DND-41 (cell line): ENCODE data around the gene CHM.

Source experiments
- ATAC-seq: fragments of 200-7000 bp; cut with Tn5 transposase; 3 replicates; pipeline ENCODE4 v1.9.1; 2021; ENCODE audit warnings: low read depth; ENCODE audit not compliant: insufficient read depth
- DNase-seq: peaks from one replicate; pipeline ENCODE4 v3.0.0-alpha.2; 2020
- H2AFZ ChIP-seq: 2 replicates; pipeline ENCODE4 v1.6.0; 2012; ENCODE audit warnings: low read depth, low read length
- H3K27ac ChIP-seq: 2 replicates; pipeline ENCODE4 v1.5.1; 2012; ENCODE audit warnings: low read length, inconsistent platforms
- H3K27me3 ChIP-seq: fragments of 200-600 bp; sonication (generic); 2 replicates; pipeline ENCODE4 v1.6.0; 2012; ENCODE audit warnings: low read length, mild to moderate bottlenecking, inconsistent platforms; ENCODE audit not compliant: insufficient read depth, poor library complexity
- H3K36me3 ChIP-seq: 2 replicates; pipeline ENCODE4 v1.5.1; 2012; ENCODE audit warnings: low read length, inconsistent platforms; ENCODE audit not compliant: insufficient read depth
- H3K4me1 ChIP-seq: 2 replicates; pipeline ENCODE4 v1.5.1; 2012; ENCODE audit warnings: mild to moderate bottlenecking, low read length; ENCODE audit not compliant: insufficient read depth
- H3K4me2 ChIP-seq: 2 replicates; pipeline ENCODE4 v1.6.0; 2012; ENCODE audit warnings: mild to moderate bottlenecking, moderate library complexity, low read length, inconsistent platforms; ENCODE audit not compliant: insufficient read depth
- H3K4me3 ChIP-seq, 2 experiments: fragments of 200-600 bp in 1 of 2; shearing (Covaris generic) in 1 of 2; 2 replicates each; pipeline ENCODE4 v1.5.1; 2012 to 2016; ENCODE audit warnings: inconsistent platforms in 2 of 2, low read length in 2 of 2, mild to moderate bottlenecking in 2 of 2, low read depth in 1 of 2, moderate library complexity in 1 of 2
- H3K79me2 ChIP-seq: 2 replicates; pipeline ENCODE4 v1.6.0; 2012; ENCODE audit warnings: low read length, inconsistent platforms; ENCODE audit not compliant: insufficient read depth
- H3K9ac ChIP-seq: 2 replicates; pipeline ENCODE4 v1.6.0; 2012; ENCODE audit warnings: low read depth, mild to moderate bottlenecking, inconsistent platforms, low read length, moderate library complexity
- H3K9me3 ChIP-seq: 2 replicates; pipeline ENCODE4 v1.5.1; 2012; ENCODE audit warnings: low read length, moderate library complexity, mild to moderate bottlenecking, inconsistent platforms; ENCODE audit not compliant: insufficient read depth, severe bottlenecking
- H4K20me1 ChIP-seq: 2 replicates; pipeline ENCODE4 v1.6.0; 2012; ENCODE audit warnings: low read length; ENCODE audit not compliant: insufficient read depth
- CTCF ChIP-seq: IDR thresholded peaks from 2 replicates; pipeline ENCODE4 v1.5.1; 2012; ENCODE audit warnings: borderline replicate concordance, low read length, moderate library complexity, mild to moderate bottlenecking; ENCODE audit not compliant: poor library complexity, severe bottlenecking; ENCODE audit errors: extremely low read depth
- EZH2 ChIP-seq: IDR thresholded peaks from 3 replicates; pipeline ENCODE4 v1.6.1; 2012; ENCODE audit warnings: borderline replicate concordance, low read depth, mild to moderate bottlenecking, moderate library complexity, low read length, inconsistent platforms; ENCODE audit not compliant: severe bottlenecking

CHM gene

GRCh38 chrX:86002076-86002896, 45.1 kb downstream of the CHM start:
- H3K4me1 ChIP-seq, result no peaks in the 10 kb centered on the region
- peaks cover 18% of the 10 kb centered on the region for H3K79me2 ChIP-seq
- no peaks in the 10 kb centered on the region for H3K36me3 ChIP-seq
- no peaks in the 10 kb centered on the region for H3K27me3 ChIP-seq
- H2AFZ ChIP-seq, result no peak overlapping the region
- DNase-seq (no peak), ATAC-seq (no peak)
- H3K4me2 ChIP-seq, result no peak overlapping the region
- H3K9me3 ChIP-seq, result no peaks in the 10 kb centered on the region
- no peak overlapping the region for H3K9ac ChIP-seq
- H3K4me3 ChIP-seq, result no peak overlapping the region
- no peak for TF ChIP-seq CTCF
- no peak overlapping the region for H3K27ac ChIP-seq
- H4K20me1 ChIP-seq, result no peaks in the 10 kb centered on the region

GRCh38 chrX:85998954-85999353, 48.4 kb downstream of the CHM start:
- H3K9me3 ChIP-seq, result no peaks in the 10 kb centered on the region
- H3K27ac ChIP-seq, result no peak overlapping the region

GRCh38 chrX:85996555-85996954, 50.8 kb downstream of the CHM start:
- Histone ChIP-seq H3K4me3 (no peak overlapping the region), H3K4me2 (no peak overlapping the region), H3K27ac (no peak overlapping the region), H3K36me3 (no peaks in the 10 kb centered on the region), H3K79me2 (peaks cover 32% of the 10 kb centered on the region), H2AFZ (no peak overlapping the region), H3K27me3 (no peaks in the 10 kb centered on the region), H4K20me1 (no peaks in the 10 kb centered on the region), H3K4me1 (no peaks in the 10 kb centered on the region), H3K9ac (no peak overlapping the region), H3K9me3 (no peaks in the 10 kb centered on the region)
- no peak for TF ChIP-seq EZH2
- no peak for TF ChIP-seq CTCF
- DNase-seq (no peak), ATAC-seq (no peak)

More at GRCh38 chrX:85998954-85999353, 48.4 kb downstream of the CHM start:
- Histone ChIP-seq H3K4me2 (no peak overlapping the region), H3K4me3 (no peak overlapping the region), H3K9ac (no peak overlapping the region), H2AFZ (no peak overlapping the region), H3K79me2 (peaks cover 28% of the 10 kb centered on the region), H3K4me1 (no peaks in the 10 kb centered on the region), H3K36me3 (no peaks in the 10 kb centered on the region), H4K20me1 (no peaks in the 10 kb centered on the region), H3K27me3 (no peaks in the 10 kb centered on the region)
- DNase-seq (no peak), ATAC-seq (no peak)
- no peak for TF ChIP-seq EZH2
- TF ChIP-seq CTCF, result no peak

- ATAC-seq, result no peak
- DNase-seq, result no peak
- TF ChIP-seq CTCF, result no peak
- no peak for TF ChIP-seq EZH2
- no peaks in the 10 kb centered on the region for H3K4me1 ChIP-seq
- H3K4me2 ChIP-seq, result no peak overlapping the region
- no peak overlapping the region for H3K9ac ChIP-seq
- H3K36me3 ChIP-seq, result no peaks in the 10 kb centered on the region
- no peak overlapping the region for H2AFZ ChIP-seq
- no peaks in the 10 kb centered on the region for H4K20me1 ChIP-seq
- no peaks in the 10 kb centered on the region for H3K27me3 ChIP-seq
- H3K4me3 ChIP-seq, result no peak overlapping the region
- no peaks in the 10 kb centered on the region for H3K9me3 ChIP-seq
- H3K27ac ChIP-seq, result no peak overlapping the region
- H3K79me2 ChIP-seq, result peaks cover 27% of the 10 kb centered on the region; the same call in 1 of the 2 replicates
Measured at GRCh38 chrX:85995641-85996040, 51.7 kb downstream of the CHM start.
